Type B pancreatic cell (in vitro differentiated cells): Measurements from ENCODE around the gene NT5DC1. TPM values are rescaled to one million over a fixed set of nuclear protein-coding genes. Genes with fewer than 3 reads are reported as not detected.

Source experiments
- DNase-seq: peaks from one replicate; pipeline ENCODE4 v3.0.0; 2021; ENCODE audit warnings: mixed read lengths; ENCODE audit not compliant: unreplicated experiment; ENCODE audit errors: extremely low spot score
- H3K27ac Mint-ChIP-seq: 2 replicates; pipeline ENCODE4 v1.8.0; 2021; ENCODE audit warnings: mild to moderate bottlenecking, mixed read lengths
- H3K27me3 Mint-ChIP-seq: 2 replicates; pipeline ENCODE4 v1.8.0; 2021; ENCODE audit warnings: mixed read lengths
- H3K36me3 Mint-ChIP-seq: 2 replicates; pipeline ENCODE4 v1.8.0; 2021; ENCODE audit warnings: mixed read lengths
- H3K4me1 Mint-ChIP-seq: one replicate; pipeline ENCODE4 v1.8.0; 2021; ENCODE audit warnings: mixed read lengths; ENCODE audit not compliant: unreplicated experiment
- H3K4me3 Mint-ChIP-seq: 2 replicates; pipeline ENCODE4 v1.8.0; 2021; ENCODE audit warnings: mild to moderate bottlenecking, mixed read lengths
- H3K9me3 Mint-ChIP-seq: 2 replicates; pipeline ENCODE4 v1.8.0; 2021; ENCODE audit warnings: mixed read lengths
- total RNA-seq: library from RNA; stranded (reverse); gene quantifications from 2 replicates; pipeline ENCODE4 v1.2.1, GENCODE V29; 2021; ENCODE audit warnings: low replicate concordance
- TF ChIP-seq, protein P1 (sequence below): fragments of 200-600 bp; sonication (generic); conservative IDR thresholded peaks from 2 replicates; pipeline ENCODE4 v1.5.0; 2021; ENCODE audit warnings: antibody characterized with exemption, mild to moderate bottlenecking

Gene NT5DC1
- total RNA-seq, 1 donor from 2014 or later = 36.7 TPM

DNA sequence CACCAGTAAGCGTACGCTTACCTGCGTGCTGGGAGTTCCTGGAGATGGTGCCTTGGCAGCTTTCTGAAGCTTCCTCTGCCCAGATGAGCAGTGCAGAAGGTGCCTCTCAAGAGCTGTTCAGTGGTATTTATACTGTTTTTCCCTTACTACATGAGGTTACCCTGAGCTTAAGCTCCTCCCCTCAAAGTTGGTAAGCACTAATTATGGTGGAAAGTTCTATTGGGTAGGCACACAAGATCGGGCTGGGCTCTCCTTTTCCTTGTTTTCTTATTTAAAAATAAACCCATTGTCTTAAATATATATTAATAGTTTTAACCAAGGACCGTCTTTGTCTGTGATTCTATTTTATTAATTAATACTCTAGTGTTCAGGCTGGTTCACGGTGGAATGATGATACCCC is 25.4 kb downstream of the NT5DC1 start, which contains the start of gene COL10A1:
TSS of gene COL10A1 (minus strand) at position 101 of the 400 bp plus-strand sequence. CDS start 640 bp downstream, outside the sequence.
- Mint-ChIP-seq H3K4me3 (no peak within 1 kb of the TSS), H3K4me1 (no peaks in the 10 kb centered on the region), H3K27me3 (no peaks in the 10 kb centered on the region), H3K9me3 (no peaks in the 10 kb centered on the region), H3K36me3 (no peaks in the 10 kb centered on the region), H3K27ac (no peak within 1 kb of the TSS)
- DNase-seq = no peak
- TF ChIP-seq, protein P1, sequence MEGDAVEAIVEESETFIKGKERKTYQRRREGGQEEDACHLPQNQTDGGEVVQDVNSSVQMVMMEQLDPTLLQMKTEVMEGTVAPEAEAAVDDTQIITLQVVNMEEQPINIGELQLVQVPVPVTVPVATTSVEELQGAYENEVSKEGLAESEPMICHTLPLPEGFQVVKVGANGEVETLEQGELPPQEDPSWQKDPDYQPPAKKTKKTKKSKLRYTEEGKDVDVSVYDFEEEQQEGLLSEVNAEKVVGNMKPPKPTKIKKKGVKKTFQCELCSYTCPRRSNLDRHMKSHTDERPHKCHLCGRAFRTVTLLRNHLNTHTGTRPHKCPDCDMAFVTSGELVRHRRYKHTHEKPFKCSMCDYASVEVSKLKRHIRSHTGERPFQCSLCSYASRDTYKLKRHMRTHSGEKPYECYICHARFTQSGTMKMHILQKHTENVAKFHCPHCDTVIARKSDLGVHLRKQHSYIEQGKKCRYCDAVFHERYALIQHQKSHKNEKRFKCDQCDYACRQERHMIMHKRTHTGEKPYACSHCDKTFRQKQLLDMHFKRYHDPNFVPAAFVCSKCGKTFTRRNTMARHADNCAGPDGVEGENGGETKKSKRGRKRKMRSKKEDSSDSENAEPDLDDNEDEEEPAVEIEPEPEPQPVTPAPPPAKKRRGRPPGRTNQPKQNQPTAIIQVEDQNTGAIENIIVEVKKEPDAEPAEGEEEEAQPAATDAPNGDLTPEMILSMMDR = no peak

DNA sequence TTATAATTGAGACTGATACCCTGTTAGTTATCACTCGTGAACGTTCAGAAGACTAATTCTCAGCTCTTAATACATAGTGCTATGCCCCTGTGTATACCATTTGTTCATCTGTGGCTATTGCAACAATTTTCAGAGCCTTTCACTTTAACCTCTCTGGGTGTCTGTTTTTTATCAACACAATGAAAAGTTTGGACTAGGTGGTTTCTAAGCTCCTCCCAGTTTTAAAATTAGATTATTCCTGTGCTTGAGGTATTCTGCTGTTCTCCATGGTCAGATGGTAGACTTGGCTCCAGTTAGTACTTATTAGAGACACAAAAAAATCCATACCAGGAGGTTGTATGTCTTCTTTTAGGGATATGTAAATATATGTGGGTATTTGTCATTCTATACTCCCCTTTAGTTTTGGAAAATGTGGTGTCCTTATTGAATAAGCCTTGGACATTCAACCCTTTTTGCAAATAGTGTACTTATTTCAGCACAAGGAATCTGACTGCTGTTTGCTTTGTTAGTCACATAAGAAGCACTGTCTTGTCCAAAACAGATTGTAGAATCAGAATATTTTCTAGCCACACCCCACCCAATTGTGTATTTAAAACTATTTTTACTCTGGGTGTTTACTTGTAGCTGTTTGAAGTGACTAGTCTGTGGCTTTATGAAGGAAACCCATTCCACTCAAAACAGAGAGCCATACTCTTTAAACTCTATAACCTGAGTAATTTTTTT is 27.3 kb downstream of the NT5DC1 start:
- Mint-ChIP-seq H3K4me3 (no peak overlapping the region), H3K4me1 (no peaks in the 10 kb centered on the region), H3K36me3 (no peaks in the 10 kb centered on the region), H3K9me3 (no peaks in the 10 kb centered on the region), H3K27ac (no peak overlapping the region), H3K27me3 (no peaks in the 10 kb centered on the region)
- TF ChIP-seq, protein P1 = no peak
- no peak for DNase-seq

DNA sequence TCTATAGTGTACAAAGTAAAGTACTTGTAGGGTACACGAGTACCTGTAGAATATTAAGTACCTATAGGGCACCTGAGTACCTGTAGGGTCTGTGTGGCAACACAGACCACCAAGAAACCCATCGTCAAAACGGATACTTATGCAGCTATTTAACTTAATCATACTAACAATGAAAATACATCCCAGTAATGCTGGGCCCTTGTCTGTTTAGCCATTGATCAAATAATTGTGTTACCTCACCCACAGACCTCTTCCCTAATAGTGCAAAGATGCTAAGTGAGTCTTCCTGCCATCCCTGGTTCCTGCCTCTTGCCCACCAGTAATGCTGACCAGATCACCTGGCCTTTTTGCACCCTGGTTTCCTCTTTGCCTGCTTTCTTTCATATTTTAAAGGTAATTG is 32.8 kb downstream of the NT5DC1 start:
- no peak for DNase-seq
- H3K36me3 Mint-ChIP-seq = peaks cover 7% of the 10 kb centered on the region
- no peaks in the 10 kb centered on the region for H3K9me3 Mint-ChIP-seq
- no peaks in the 10 kb centered on the region for H3K4me1 Mint-ChIP-seq
- no peak overlapping the region for H3K27ac Mint-ChIP-seq
- TF ChIP-seq, protein P1 = no peak
- no peak overlapping the region for H3K4me3 Mint-ChIP-seq
- H3K27me3 Mint-ChIP-seq = no peaks in the 10 kb centered on the region

DNA sequence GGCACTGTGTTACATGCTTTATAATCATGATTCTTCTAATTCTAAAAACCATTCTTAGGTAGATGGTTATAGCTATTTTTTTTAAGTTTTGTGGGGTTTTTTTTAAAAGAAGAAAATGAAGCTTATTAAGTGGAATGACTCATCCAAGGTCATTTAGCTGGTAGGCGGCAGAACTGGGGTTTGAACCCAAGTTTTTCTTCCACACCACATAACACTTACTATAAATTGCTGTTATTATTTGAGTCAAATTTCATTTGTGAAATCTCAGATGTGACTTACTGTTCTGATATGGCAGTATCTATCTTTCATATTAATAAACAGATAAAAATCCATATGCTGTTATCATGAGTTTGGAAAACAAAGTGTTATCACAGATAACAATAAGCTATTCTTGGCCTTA is 35.7 kb downstream of the NT5DC1 start:
- no peaks in the 10 kb centered on the region for H3K27me3 Mint-ChIP-seq
- TF ChIP-seq, protein P1 = no peak

DNA sequence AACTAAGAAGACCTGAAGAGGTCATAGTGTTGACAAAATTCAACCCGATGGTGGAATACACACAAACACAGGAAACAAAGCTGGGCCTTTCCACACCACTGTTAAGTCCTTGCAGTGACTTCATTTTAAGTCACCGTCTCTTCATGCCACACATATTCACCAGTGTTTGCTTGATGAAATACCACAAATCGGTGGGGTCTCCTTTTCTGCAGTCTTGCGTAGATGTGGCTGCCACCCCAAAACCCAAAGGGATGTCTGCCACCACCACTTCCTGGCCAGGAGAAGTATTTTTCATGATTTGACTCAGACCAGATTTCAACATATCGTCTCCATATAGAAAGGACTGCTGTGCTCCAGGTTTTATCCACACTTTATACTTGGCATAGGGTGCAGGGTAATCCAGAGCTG is 36.3 kb downstream of the NT5DC1 start:
- Mint-ChIP-seq H3K27ac (no peak overlapping the region), H3K4me1 (no peaks in the 10 kb centered on the region), H3K36me3 (peaks cover 7% of the 10 kb centered on the region), H3K9me3 (no peaks in the 10 kb centered on the region), H3K27me3 (no peaks in the 10 kb centered on the region), H3K4me3 (no peak overlapping the region)
- no peak for DNase-seq
- TF ChIP-seq, protein P1 = no peak

More for the DNA sequence above, 35.7 kb downstream of the NT5DC1 start:
- H3K27ac Mint-ChIP-seq = no peak overlapping the region
- no peaks in the 10 kb centered on the region for H3K4me1 Mint-ChIP-seq
- no peak overlapping the region for H3K4me3 Mint-ChIP-seq
- no peak for DNase-seq
- H3K9me3 Mint-ChIP-seq = no peaks in the 10 kb centered on the region
- peaks cover 7% of the 10 kb centered on the region for H3K36me3 Mint-ChIP-seq
